ENCODE results near the gene PCSK1. TPM values are rescaled to one million over a fixed set of nuclear protein-coding genes. Genes with fewer than 3 reads are reported as not detected.

PCSK1 gene
- polyA plus RNA-seq, 2 of the 4 experiments (the other 2 are of a cell fraction) = 0.14 to 0.17 TPM

DNA sequence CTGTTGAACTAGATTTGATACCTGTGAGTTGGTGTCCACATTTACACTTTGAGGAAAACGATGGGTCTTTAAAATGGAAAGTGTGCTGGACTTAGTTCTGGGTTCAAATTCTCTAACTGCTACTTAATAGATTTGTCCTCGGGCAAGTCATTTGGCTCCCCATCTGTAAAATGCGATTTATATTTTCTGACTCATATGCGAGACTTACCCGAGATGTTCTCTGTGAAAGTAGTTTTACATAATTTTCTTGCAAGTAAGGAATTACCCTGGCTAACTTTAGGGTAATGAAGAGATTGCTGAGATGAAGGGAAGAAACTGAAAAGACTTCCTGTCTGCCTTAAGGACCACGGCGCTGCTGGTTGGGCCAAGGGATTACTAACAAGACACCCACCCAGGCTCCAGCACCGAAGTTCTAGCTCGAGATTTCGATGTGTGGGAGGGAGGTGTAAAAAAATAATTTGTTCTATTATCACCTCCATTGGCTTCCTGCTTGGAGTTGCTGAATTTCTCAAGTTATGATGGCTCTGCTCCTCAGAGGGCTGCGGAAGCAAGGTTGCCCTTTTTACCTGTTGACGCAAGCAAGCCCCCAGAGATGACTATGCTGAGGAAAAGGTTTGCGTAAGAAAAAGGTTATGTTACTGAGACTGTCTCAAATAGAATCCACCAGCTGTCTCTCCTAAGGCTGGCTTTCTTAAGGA is 24.1 kb downstream of the PCSK1 start:
- Histone ChIP-seq H3K27ac (peak overlapping the region; percentile 18 to 64; a peak in 4 of 6 replicates), H3K4me3 (no peak overlapping the region), H3K4me2 (peak overlapping the region; percentile 41), H3K9me3 (no peaks in the 10 kb centered on the region), H3K4me1 (peaks cover 28% of the 10 kb centered on the region)
- TF ChIP-seq MYC (IDR thresholded peaks at IDR 0.05; ENCODE audit: borderline replicate concordance, low read length) = no peak
- no peak for TF ChIP-seq EHF (CRISPR knock-in tag; IDR thresholded peaks at IDR 0.05)
- TF ChIP-seq, protein P1, sequence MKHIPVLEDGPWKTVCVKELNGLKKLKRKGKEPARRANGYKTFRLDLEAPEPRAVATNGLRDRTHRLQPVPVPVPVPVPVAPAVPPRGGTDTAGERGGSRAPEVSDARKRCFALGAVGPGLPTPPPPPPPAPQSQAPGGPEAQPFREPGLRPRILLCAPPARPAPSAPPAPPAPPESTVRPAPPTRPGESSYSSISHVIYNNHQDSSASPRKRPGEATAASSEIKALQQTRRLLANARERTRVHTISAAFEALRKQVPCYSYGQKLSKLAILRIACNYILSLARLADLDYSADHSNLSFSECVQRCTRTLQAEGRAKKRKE (CRISPR knock-in tag; IDR thresholded peaks at IDR 0.05; ENCODE audit: low read depth) = no peak
- no peak for TF ChIP-seq RAD21 (conservative IDR thresholded peaks at IDR 0.05 in 1 of 2, IDR thresholded peaks at IDR 0.05 in 1 of 2)
- no peak for TF ChIP-seq JUNB (IDR thresholded peaks at IDR 0.05)
- TF ChIP-seq, protein P2, sequence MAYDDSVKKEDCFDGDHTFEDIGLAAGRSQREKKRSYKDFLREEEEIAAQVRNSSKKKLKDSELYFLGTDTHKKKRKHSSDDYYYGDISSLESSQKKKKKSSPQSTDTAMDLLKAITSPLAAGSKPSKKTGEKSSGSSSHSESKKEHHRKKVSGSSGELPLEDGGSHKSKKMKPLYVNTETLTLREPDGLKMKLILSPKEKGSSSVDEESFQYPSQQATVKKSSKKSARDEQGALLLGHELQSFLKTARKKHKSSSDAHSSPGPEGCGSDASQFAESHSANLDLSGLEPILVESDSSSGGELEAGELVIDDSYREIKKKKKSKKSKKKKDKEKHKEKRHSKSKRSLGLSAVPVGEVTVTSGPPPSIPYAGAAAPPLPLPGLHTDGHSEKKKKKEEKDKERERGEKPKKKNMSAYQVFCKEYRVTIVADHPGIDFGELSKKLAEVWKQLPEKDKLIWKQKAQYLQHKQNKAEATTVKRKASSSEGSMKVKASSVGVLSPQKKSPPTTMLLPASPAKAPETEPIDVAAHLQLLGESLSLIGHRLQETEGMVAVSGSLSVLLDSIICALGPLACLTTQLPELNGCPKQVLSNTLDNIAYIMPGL (CRISPR knock-in tag; IDR thresholded peaks at IDR 0.05; ENCODE audit: borderline replicate concordance) = no peak
- no peak for TF ChIP-seq NFE2L2 (conservative IDR thresholded peaks at IDR 0.05; ENCODE audit: low read length)
- no peak for TF ChIP-seq CHD4 (IDR thresholded peaks at IDR 0.05; ENCODE audit: borderline replicate concordance)
- POLR2A ChIA-PET = no interaction called here
- no peak for ATAC-seq
- FAIRE-seq = peak; percentile 32
- CTCF ChIA-PET = interaction anchor here (1.0 to 1.8 kb wide), 5 partner anchors 13 to 192 kb away, joined by 3 to 8 read pairs (median 4); no protein-coding TSS in a partner anchor
- WGBS (ENCODE audit: missing lambda C conversion rate) = 87% methylated on average over 13 of the region's 13 CpGs
- DNase-seq (ENCODE audit: low read depth in 1 of 2, low spot score in 1 of 2) = no peak

DNA sequence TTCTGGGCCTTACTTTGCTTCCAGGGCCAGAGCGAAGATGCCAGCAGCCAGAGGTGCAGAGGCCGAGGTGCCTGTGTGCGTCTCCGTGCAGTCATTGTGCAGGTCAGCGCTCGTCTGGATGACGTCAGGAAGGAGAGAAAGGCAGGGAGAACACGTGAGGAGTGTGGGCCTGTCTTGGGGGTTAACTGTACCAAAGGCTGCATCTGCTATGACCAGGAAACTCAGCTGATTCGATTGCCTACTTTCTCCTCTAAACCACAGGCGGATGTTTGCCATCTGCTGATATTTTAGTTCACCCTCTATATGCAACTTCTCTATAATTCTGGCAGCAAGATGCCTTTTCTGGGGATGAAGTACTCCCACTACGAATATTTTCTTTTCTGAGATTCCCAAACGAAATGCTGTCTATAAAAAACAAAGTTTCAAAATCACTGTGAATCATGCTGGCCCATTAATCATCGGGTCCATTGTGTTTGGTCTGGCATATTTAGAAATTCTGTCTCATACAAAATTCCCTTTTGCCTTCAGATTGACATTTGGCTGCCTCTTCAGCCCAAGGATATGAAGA is 24.8 kb downstream of the PCSK1 start:
- CTCF ChIA-PET = interaction anchor here (1.0 to 1.8 kb wide), 4 partner anchors 14 to 73 kb away, joined by 3 to 8 read pairs (median 4); no protein-coding TSS in a partner anchor
- ATAC-seq (peak; percentile 85 to 90), FAIRE-seq (peak; percentile 7), DNase-seq (ENCODE audit: low read depth in 1 of 2, low spot score in 1 of 2) (peak; percentile 23 to 40)
- WGBS (ENCODE audit: missing lambda C conversion rate) = 51% methylated on average over 13 of the region's 13 CpGs
- H3K4me1 ChIP-seq = peaks cover 28% of the 10 kb centered on the region
- POLR2A ChIA-PET = no interaction called here
- no peak overlapping the region for H3K4me3 ChIP-seq
- peak overlapping the region; percentile 41 for H3K4me2 ChIP-seq
- no peaks in the 10 kb centered on the region for H3K9me3 ChIP-seq
- peak overlapping the region; percentile 1 to 71; a peak in 4 of 6 replicates for H3K27ac ChIP-seq
- no peak for TF ChIP-seq EHMT2 (IDR thresholded peaks at IDR 0.05; ENCODE audit: low read depth)
- TF ChIP-seq NFE2L2 (conservative IDR thresholded peaks at IDR 0.05; ENCODE audit: low read length) = no peak
- TF ChIP-seq HEYL (CRISPR knock-in tag; IDR thresholded peaks at IDR 0.05) = no peak
- TF ChIP-seq JUN (IDR thresholded peaks at IDR 0.05) = 0 out of 5 replicates have a peak, but pooled peaks of 1 of the 2 experiments have one; percentile 50
- no peak for TF ChIP-seq HDAC2 (IDR thresholded peaks at IDR 0.05)
- TF ChIP-seq ZSCAN20 (CRISPR knock-in tag; IDR thresholded peaks at IDR 0.05) = no peak
- TF ChIP-seq, protein P3, sequence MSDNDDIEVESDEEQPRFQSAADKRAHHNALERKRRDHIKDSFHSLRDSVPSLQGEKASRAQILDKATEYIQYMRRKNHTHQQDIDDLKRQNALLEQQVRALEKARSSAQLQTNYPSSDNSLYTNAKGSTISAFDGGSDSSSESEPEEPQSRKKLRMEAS (IDR thresholded peaks at IDR 0.05) = 0 out of 2 replicates have a peak, but pooled peaks have one; percentile 15
- no peak for TF ChIP-seq RARB (CRISPR knock-in tag; IDR thresholded peaks at IDR 0.05)
- TF ChIP-seq EP300 (IDR thresholded peaks at IDR 0.05) = peak in 1 of 2 experiments; percentile 52; a peak in 2 of 5 replicates
- peak; percentile 90; the same call in 1 of the 2 replicates for TF ChIP-seq HOXB5 (CRISPR knock-in tag; IDR thresholded peaks at IDR 0.05)
- TF ChIP-seq FOXS1 (CRISPR knock-in tag; IDR thresholded peaks at IDR 0.05) = no peak
- TF ChIP-seq, protein P4, sequence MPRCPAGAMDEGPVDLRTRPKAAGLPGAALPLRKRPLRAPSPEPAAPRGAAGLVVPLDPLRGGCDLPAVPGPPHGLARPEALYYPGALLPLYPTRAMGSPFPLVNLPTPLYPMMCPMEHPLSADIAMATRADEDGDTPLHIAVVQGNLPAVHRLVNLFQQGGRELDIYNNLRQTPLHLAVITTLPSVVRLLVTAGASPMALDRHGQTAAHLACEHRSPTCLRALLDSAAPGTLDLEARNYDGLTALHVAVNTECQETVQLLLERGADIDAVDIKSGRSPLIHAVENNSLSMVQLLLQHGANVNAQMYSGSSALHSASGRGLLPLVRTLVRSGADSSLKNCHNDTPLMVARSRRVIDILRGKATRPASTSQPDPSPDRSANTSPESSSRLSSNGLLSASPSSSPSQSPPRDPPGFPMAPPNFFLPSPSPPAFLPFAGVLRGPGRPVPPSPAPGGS (IDR thresholded peaks at IDR 0.05) = 0 out of 3 replicates have a peak, but pooled peaks have one; percentile 43
- TF ChIP-seq, protein P2 (CRISPR knock-in tag; IDR thresholded peaks at IDR 0.05; ENCODE audit: borderline replicate concordance) = no peak
- no peak for TF ChIP-seq ESRRA (IDR thresholded peaks at IDR 0.05; ENCODE audit: borderline replicate concordance, low read length)
- no peak for TF ChIP-seq POLR2AphosphoS2 (conservative IDR thresholded peaks at IDR 0.05; ENCODE audit: low read length)
- peak; percentile 76 for TF ChIP-seq JUNB (IDR thresholded peaks at IDR 0.05)
- no peak for TF ChIP-seq SREBF2 (IDR thresholded peaks at IDR 0.05)
- no peak for TF ChIP-seq POLR2A (IDR thresholded peaks at IDR 0.05; ENCODE audit: low read length)
- TF ChIP-seq, protein P5, sequence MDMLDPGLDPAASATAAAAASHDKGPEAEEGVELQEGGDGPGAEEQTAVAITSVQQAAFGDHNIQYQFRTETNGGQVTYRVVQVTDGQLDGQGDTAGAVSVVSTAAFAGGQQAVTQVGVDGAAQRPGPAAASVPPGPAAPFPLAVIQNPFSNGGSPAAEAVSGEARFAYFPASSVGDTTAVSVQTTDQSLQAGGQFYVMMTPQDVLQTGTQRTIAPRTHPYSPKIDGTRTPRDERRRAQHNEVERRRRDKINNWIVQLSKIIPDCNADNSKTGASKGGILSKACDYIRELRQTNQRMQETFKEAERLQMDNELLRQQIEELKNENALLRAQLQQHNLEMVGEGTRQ (IDR thresholded peaks at IDR 0.05) = peak; percentile 52
- TF ChIP-seq SMC3 (IDR thresholded peaks at IDR 0.05) = peak; percentile 16; the same call in 1 of the 3 replicates
- TF ChIP-seq RFX5 (IDR thresholded peaks at IDR 0.05) = no peak
- peak; percentile 51 to 61; a peak in 2 of 4 replicates for TF ChIP-seq CEBPB (IDR thresholded peaks at IDR 0.05)
- TF ChIP-seq, protein P6, sequence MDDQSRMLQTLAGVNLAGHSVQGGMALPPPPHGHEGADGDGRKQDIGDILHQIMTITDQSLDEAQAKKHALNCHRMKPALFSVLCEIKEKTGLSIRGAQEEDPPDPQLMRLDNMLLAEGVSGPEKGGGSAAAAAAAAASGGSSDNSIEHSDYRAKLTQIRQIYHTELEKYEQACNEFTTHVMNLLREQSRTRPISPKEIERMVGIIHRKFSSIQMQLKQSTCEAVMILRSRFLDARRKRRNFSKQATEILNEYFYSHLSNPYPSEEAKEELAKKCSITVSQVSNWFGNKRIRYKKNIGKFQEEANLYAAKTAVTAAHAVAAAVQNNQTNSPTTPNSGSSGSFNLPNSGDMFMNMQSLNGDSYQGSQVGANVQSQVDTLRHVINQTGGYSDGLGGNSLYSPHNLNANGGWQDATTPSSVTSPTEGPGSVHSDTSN (IDR thresholded peaks at IDR 0.05) = no peak
